Measurements from ENCODE around the gene KHNYN. TPM values are rescaled to one million over a fixed set of nuclear protein-coding genes. Genes with fewer than 3 reads are reported as not detected.

The KHNYN gene
- polyA plus RNA-seq, 3 donors = 17.9 to 29.2 (median 24.5) TPM

GRCh38 chr14:24416254-24416931, 13.4 kb upstream of the KHNYN start:
- no peak overlapping the region for H3K27ac ChIP-seq (ENCODE audit: low read depth, low read length)
- WGBS, 3 donors = 73 to 82% (median 78%) methylated on average over 19 of the region's 19 CpGs

- H3K27ac ChIP-seq (ENCODE audit: low read depth, low read length) = no peak overlapping the region
- WGBS, 3 donors = 77 to 86% (median 82%) methylated on average over 16 of the region's 16 CpGs
These were observed 12.7 kb upstream of the KHNYN start for GRCh38 chr14:24416932-24417619.

GRCh38 chr14:24417832-24418491, 11.8 kb upstream of the KHNYN start:
- no peak overlapping the region for H3K27ac ChIP-seq (ENCODE audit: low read depth, low read length)
- WGBS, 3 donors = 49 to 72% (median 67%) methylated on average over 6 of the region's 6 CpGs

- H3K27ac ChIP-seq (ENCODE audit: low read depth, low read length) = no peak overlapping the region
- 17 to 55% (median 54%) methylated on average over 6 of the region's 6 CpGs for WGBS, 3 donors
These were observed 11.3 kb upstream of the KHNYN start for GRCh38 chr14:24418492-24418873.

- H3K27ac ChIP-seq (ENCODE audit: low read depth, low read length) = no peak overlapping the region
- WGBS, 3 donors = 49 to 82% (median 56%) methylated on average over 4 of the region's 4 CpGs
These were observed 7.5 kb upstream of the KHNYN start for GRCh38 chr14:24422261-24422660.

GRCh38 chr14:24422694-24423601, 6.8 kb upstream of the KHNYN start:
- no peak overlapping the region for H3K27ac ChIP-seq (ENCODE audit: low read depth, low read length)
- 66 to 86% (median 68%) methylated on average over 12 of the region's 12 CpGs for WGBS, 3 donors

GRCh38 chr14:24425704-24426103, 4.0 kb upstream of the KHNYN start:
- 16 to 34% (median 23%) methylated on average over 3 of the region's 3 CpGs for whole genome bisulfite sequencing, 3 donors
- H3K27ac ChIP-seq (ENCODE audit: low read depth, low read length) = no peak overlapping the region

GRCh38 chr14:24426150-24426911, 3.4 kb upstream of the KHNYN start:
- WGBS, 3 donors = 68 to 91% (median 84%) methylated on average over 2 of the region's 2 CpGs
- H3K27ac ChIP-seq (ENCODE audit: low read depth, low read length) = no peak overlapping the region

- H3K27ac ChIP-seq (ENCODE audit: low read depth, low read length) = no peak overlapping the region
- WGBS, 3 donors = 28 to 62% (median 60%) methylated on average over 8 of the region's 8 CpGs
These were observed 2.7 kb upstream of the KHNYN start for GRCh38 chr14:24426912-24427536.

GRCh38 chr14:24427537-24428508, 1.9 kb upstream of the KHNYN start:
- H3K27ac ChIP-seq (ENCODE audit: low read depth, low read length) = no peak overlapping the region
- whole genome bisulfite sequencing, 3 donors = 70 to 82% (median 81%) methylated on average over 18 of the region's 18 CpGs

- WGBS, 3 donors = 89 to 91% (median 90%) methylated on average over 17 to 18 of the region's 18 CpGs
- H3K27ac ChIP-seq (ENCODE audit: low read depth, low read length) = peak overlapping the region; percentile 87
These were observed 943 bp upstream of the KHNYN start for GRCh38 chr14:24428628-24429394.

GRCh38 chr14:24430143-24430681, 458 bp downstream of the KHNYN start:
- WGBS, 3 donors = 0 to 1% (median 0%) methylated on average over 13 to 28 of the region's 28 CpGs
- peak overlapping the region; percentile 98 for H3K27ac ChIP-seq (ENCODE audit: low read depth, low read length)

- 9 to 16% (median 11%) methylated on average over 17 to 19 of the region's 19 CpGs for WGBS, 3 donors
- H3K27ac ChIP-seq (ENCODE audit: low read depth, low read length) = peak overlapping the region; percentile 98
These were observed 1.2 kb downstream of the KHNYN start for GRCh38 chr14:24430682-24431568.

GRCh38 chr14:24431569-24432258, 2.0 kb downstream of the KHNYN start:
- H3K27ac ChIP-seq (ENCODE audit: low read depth, low read length) = no peak overlapping the region
- WGBS, 3 donors = 33 to 37% (median 34%) methylated on average over 15 of the region's 15 CpGs

Data from adipose tissue (tissue), 3 donors.